Astrocyte of the spinal cord (primary cell): ENCODE data around the gene PHGDH.

Source experiments
- DNase-seq: peaks from one replicate; pipeline ENCODE4 v3.0.0; 2011; ENCODE audit warnings: low read depth, low spot score
- H3K4me3 ChIP-seq: 2 replicates; pipeline ENCODE4 v1.5.1; 2011; ENCODE audit warnings: low read depth, mild to moderate bottlenecking, low read length, moderate library complexity
- in situ Hi-C: cut with HindIII; loops from 2 replicates; pipeline ENCODE4 v1.10.0; 2017; ENCODE audit warnings: low sequenced_read_pairs
- TF ChIP-seq, protein P1 (sequence below): IDR thresholded peaks from 2 replicates; pipeline ENCODE4 v1.5.1; 2012; ENCODE audit warnings: low read depth, mild to moderate bottlenecking, low read length, inconsistent platforms

PHGDH gene

DNA sequence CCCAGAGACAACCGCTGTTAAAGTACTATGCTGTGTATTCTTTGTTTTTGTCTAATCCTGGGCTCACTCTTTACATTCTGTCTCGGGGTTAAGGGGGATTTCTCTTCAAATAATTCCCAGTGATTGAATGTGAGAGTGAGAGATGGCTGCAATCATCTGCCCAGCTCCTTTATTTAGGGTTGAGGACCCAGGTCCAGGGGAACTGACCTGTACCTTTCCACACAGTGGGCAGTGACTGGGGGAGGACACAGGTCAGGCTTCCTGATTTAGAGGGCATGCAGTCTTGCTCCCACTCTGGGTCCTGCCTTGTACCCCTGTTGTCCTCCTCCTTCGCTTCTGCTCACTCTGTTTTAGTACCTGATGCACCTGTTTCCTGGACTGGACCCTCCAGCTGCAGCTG, 22.0 kb downstream of the PHGDH start:
- H3K4me3 ChIP-seq, result no peak overlapping the region
- no peak for DNase-seq
- TF ChIP-seq, protein P1, sequence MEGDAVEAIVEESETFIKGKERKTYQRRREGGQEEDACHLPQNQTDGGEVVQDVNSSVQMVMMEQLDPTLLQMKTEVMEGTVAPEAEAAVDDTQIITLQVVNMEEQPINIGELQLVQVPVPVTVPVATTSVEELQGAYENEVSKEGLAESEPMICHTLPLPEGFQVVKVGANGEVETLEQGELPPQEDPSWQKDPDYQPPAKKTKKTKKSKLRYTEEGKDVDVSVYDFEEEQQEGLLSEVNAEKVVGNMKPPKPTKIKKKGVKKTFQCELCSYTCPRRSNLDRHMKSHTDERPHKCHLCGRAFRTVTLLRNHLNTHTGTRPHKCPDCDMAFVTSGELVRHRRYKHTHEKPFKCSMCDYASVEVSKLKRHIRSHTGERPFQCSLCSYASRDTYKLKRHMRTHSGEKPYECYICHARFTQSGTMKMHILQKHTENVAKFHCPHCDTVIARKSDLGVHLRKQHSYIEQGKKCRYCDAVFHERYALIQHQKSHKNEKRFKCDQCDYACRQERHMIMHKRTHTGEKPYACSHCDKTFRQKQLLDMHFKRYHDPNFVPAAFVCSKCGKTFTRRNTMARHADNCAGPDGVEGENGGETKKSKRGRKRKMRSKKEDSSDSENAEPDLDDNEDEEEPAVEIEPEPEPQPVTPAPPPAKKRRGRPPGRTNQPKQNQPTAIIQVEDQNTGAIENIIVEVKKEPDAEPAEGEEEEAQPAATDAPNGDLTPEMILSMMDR, result no peak
- in situ Hi-C loops, result no loop called here

DNA sequence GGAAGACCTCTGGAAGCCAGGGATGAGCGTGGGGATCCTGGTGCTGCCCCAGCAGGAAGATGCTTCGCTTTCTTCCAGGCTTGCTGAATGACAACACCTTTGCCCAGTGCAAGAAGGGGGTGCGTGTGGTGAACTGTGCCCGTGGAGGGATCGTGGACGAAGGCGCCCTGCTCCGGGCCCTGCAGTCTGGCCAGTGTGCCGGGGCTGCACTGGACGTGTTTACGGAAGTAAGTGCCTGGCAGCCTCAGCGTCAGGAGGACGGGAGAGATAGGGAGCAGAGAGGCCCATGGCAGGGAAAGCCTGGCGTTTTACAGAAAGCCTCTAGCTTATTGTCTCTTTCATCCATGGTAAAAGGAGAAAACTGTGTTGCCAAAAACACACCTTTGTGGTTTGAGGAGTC, 23.5 kb downstream of the PHGDH start:
- in situ Hi-C loops, result no loop called here
- DNase-seq, result no peak
- TF ChIP-seq, protein P1, result no peak
- H3K4me3 ChIP-seq, result no peak overlapping the region

DNA sequence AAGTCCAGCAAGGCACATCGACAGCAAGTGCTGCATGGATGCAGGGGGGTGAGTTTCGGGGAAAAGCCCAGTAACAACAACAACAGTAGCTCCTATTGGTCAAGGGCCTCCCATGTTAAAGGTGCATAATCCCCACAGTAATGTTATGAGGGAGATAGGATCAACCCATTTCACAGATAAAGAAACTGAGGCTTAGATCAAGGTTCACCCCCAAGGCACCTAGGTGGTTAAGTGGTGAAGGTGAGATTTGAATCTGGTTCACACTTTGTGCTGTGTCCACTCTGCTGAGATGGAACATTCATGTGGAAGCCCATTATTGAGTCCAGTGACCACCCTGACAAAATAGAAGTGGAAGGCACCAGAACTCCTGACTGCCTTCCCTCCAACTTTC, 24.9 kb downstream of the PHGDH start:
- TF ChIP-seq, protein P1, result no peak
- H3K4me3 ChIP-seq, result no peak overlapping the region
- in situ Hi-C loops, result no loop called here
- no peak for DNase-seq

DNA sequence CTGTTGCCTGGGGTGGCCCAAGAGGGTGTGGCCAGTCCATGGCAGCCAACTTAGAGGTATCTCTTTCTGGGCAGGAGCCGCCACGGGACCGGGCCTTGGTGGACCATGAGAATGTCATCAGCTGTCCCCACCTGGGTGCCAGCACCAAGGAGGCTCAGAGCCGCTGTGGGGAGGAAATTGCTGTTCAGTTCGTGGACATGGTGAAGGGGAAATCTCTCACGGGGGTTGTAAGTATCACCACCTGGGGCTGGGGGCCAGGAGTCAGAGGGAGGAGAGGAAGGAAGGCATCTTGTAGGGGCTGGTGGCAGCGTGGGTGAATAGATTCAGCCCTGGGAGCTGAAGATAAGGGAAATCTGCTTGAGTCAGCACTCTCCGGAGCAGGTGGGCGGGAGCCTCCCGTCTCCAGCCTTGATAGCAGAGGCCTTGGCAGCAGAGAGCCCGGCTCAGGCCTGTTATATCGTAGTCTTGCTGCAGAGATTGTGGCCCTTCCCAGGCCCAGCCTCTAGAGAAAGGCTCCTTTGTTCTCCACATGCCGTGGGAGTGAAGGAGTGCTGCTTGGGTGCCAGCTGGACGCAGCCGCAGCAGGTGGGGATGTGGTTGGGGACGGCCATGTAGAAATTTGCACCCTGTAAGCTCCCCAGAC, 25.4 kb downstream of the PHGDH start:
- in situ Hi-C loops, result no loop called here
- H3K4me3 ChIP-seq, result no peak overlapping the region
- TF ChIP-seq, protein P1, result no peak
- DNase-seq, result peak; percentile 20

DNA sequence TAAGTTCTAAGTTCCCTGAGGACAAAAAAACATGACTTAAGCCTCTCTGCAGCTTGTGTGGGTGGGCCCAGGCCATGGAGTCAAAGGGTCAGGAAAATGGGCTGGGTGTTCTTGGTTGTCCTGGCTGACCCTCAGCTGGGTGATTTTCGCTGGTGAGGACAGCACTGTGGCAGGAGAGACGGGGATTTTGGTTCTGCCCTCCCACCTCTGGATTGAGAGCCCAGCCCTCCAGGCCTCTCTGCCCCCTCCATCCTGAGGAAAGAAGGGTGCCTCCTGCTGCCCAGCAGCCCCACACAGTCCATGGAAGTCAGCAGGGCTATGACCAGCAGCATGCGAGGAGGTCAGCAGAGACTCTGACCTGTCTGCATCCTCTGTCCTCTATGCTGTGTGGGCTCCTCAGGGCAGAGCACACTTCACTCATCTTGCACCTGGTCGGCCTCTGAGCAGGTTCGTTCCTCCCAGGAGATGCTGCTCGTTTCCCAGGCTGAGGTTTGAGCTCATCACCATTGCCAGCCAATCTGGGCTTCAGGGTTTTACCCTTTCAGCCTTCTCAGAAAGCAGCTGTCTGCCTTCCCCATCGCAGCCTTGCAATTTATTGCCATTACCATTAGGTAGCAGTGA, 26.5 kb downstream of the PHGDH start:
- no peak overlapping the region for H3K4me3 ChIP-seq
- TF ChIP-seq, protein P1, result no peak
- no peak for DNase-seq
- in situ Hi-C loops, result no loop called here

DNA sequence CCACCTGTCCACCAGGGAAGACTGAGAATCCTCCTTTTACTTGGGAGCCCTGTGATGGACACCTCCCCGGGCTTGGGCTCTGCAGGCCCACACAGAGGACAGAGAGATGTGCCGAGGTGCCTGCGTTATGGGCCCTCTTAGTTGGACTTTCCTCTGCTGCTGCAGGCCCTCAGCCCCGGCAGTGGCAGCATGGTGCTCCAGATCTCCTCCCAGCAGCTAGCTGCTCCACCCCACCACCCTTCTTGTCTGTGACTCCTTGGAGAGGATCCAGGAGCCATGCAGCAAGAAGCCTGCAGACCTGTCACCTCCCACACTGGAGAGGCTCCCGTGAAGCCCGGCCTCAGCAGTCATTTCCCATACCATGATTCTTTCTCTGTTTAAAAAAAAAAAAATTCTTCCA, 27.4 kb downstream of the PHGDH start:
- DNase-seq, result no peak
- no peak overlapping the region for H3K4me3 ChIP-seq
- TF ChIP-seq, protein P1, result no peak
- in situ Hi-C loops, result no loop called here
